HK-2 (cell line): Measurements from ENCODE around the gene GAGE10.
A peak's percentile ranks its signal among the peaks of the same experiment; 100 is the strongest.

Experiments
- DNase-seq: peaks from one replicate; pipeline ENCODE4 v3.0.0-alpha.2; 2018; ENCODE audit not compliant: unreplicated experiment

Gene GAGE10

GRCh38 chrX:49303346-49303745 is at the start of gene GAGE10:
Gene GAGE10 (plus strand): TSS chrX:49303646. CDS start chrX:49304860, 1,214 bp downstream.
- no peak for DNase-seq

- no peak for DNase-seq
Measured at GRCh38 chrX:49254639-49255038, 48.8 kb upstream of the GAGE10 start.

- no peak for DNase-seq
Measured at GRCh38 chrX:49256268-49256995, 47.0 kb upstream of the GAGE10 start.

- DNase-seq = no peak
Measured at GRCh38 chrX:49257074-49257790, 46.2 kb upstream of the GAGE10 start.

GRCh38 chrX:49257846-49258748 is 45.3 kb upstream of the GAGE10 start:
- DNase-seq = no peak

GRCh38 chrX:49258749-49259124 is 44.7 kb upstream of the GAGE10 start:
- DNase-seq = no peak

- DNase-seq = no peak
Measured at GRCh38 chrX:49260221-49260985, 43.0 kb upstream of the GAGE10 start.

- no peak for DNase-seq
Measured at GRCh38 chrX:49262603-49263002, 40.8 kb upstream of the GAGE10 start.

GRCh38 chrX:49263631-49264030 is 39.8 kb upstream of the GAGE10 start:
- DNase-seq = no peak

- no peak for DNase-seq
Measured at GRCh38 chrX:49264460-49264859, 39.0 kb upstream of the GAGE10 start, which contains the start of gene FOXP3. Gene FOXP3 (minus strand): TSS chrX:49264710. CDS start chrX:49258505, 6,205 bp downstream.

GRCh38 chrX:49266523-49267445 is 36.7 kb upstream of the GAGE10 start:
- no peak for DNase-seq

- DNase-seq = no peak
Measured at GRCh38 chrX:49268702-49269009, 34.8 kb upstream of the GAGE10 start.

GRCh38 chrX:49269010-49269766 is 34.3 kb upstream of the GAGE10 start:
- peak; percentile 97 for DNase-seq

GRCh38 chrX:49269767-49270248 is 33.6 kb upstream of the GAGE10 start, which contains the start of gene PPP1R3F:
Gene PPP1R3F (plus strand): TSS chrX:49269793. CDS start chrX:49269870, 77 bp downstream.
- DNase-seq = no peak

- DNase-seq = no peak
Measured at GRCh38 chrX:49270249-49270921, 33.1 kb upstream of the GAGE10 start.

GRCh38 chrX:49271341-49271740 is 32.1 kb upstream of the GAGE10 start:
- no peak for DNase-seq

GRCh38 chrX:49272421-49272820 is 31.0 kb upstream of the GAGE10 start:
- DNase-seq = no peak

- no peak for DNase-seq
Measured at GRCh38 chrX:49273181-49273727, 30.2 kb upstream of the GAGE10 start.

- DNase-seq = no peak
Measured at GRCh38 chrX:49276207-49276606, 27.2 kb upstream of the GAGE10 start.
